IMR-90 (cell line): ENCODE measurements around the gene IL17D. TPM values are rescaled to one million over a fixed set of nuclear protein-coding genes. Genes with fewer than 3 reads are reported as not detected.

Experiments
- ATAC-seq: fragments of 200-7000 bp; cut with Tn5 transposase; 2 replicates; pipeline ENCODE4 v1.9.1; 2020; ENCODE audit warnings: low read depth, mild to moderate bottlenecking, moderate library complexity
- BruUV-seq: library from RNA; stranded (reverse); fragments of 400-500 nt; replicated peaks from 2 replicates; lab custom pipeline; 2021; lab: Mats Ljungman, UMichigan
- CTCF ChIA-PET: fragments of 300-600 bp; formaldehyde crosslinking; extraction: SDS; loops from one replicate; lab custom pipeline; 2021; ENCODE audit warnings: antibody characterized with exemption; lab: Yijun Ruan, JAX
- POLR2A ChIA-PET: fragments of 300-600 bp; sonication (Branson Sonifier 250); formaldehyde crosslinking; loops from one replicate; lab custom pipeline; 2022; ENCODE audit warnings: antibody characterized with exemption; ENCODE audit not compliant: unreplicated experiment; lab: Charles Lee
- DNase-seq: peaks from one replicate; pipeline ENCODE4 v3.0.0; 2013
- H2AFZ ChIP-seq: replicated peaks from 2 replicates; pipeline ENCODE3; 2013; ENCODE audit warnings: low read length, mild to moderate bottlenecking; ENCODE audit not compliant: poor library complexity
- H2AK5ac ChIP-seq: 2 replicates; pipeline ENCODE4 v1.6.1; 2013; ENCODE audit warnings: low read depth, low read length, inconsistent platforms
- H2AK9ac ChIP-seq: replicated peaks from 2 replicates; pipeline ENCODE3; 2013; ENCODE audit warnings: mild to moderate bottlenecking, low read depth, low read length, moderate library complexity; ENCODE audit not compliant: poor library complexity
- H2BK120ac ChIP-seq: 2 replicates; pipeline ENCODE4 v1.6.1; 2013; ENCODE audit warnings: low read depth, low read length, inconsistent platforms
- H2BK15ac ChIP-seq: 3 replicates; pipeline ENCODE4 v1.6.1; 2013; ENCODE audit warnings: low read depth, low read length, inconsistent platforms
- H2BK20ac ChIP-seq: 2 replicates; pipeline ENCODE4 v1.6.1; 2013; ENCODE audit warnings: low read depth, mild to moderate bottlenecking, inconsistent platforms, low read length, moderate library complexity
- H2BK5ac ChIP-seq: 2 replicates; pipeline ENCODE4 v1.6.1; 2013; ENCODE audit warnings: mild to moderate bottlenecking, low read depth, low read length, inconsistent platforms; ENCODE audit not compliant: poor library complexity, severe bottlenecking
- H3K14ac ChIP-seq: replicated peaks from 2 replicates; pipeline ENCODE4 v1.6.1; 2013; ENCODE audit warnings: low read depth, low read length, inconsistent platforms
- H3K18ac ChIP-seq: 2 replicates; pipeline ENCODE4 v1.6.1; 2013; ENCODE audit warnings: low read depth, low read length, control low read depth
- H3K23ac ChIP-seq: 2 replicates; pipeline ENCODE4 v1.6.1; 2013; ENCODE audit warnings: low read depth, low read length, inconsistent platforms
- H3K27ac ChIP-seq: 2 replicates; pipeline ENCODE4 v1.5.1; 2013; ENCODE audit warnings: mild to moderate bottlenecking, control low read depth, low read length; ENCODE audit not compliant: insufficient read depth
- H3K27me3 ChIP-seq: 2 replicates; pipeline ENCODE4 v1.6.1; 2013; ENCODE audit warnings: low read length; ENCODE audit not compliant: control insufficient read depth, insufficient read depth
- H3K36me3 ChIP-seq: 2 replicates; pipeline ENCODE4 v1.6.1; 2013; ENCODE audit warnings: low read length, mixed read lengths; ENCODE audit not compliant: control insufficient read depth, insufficient read depth
- H3K4ac ChIP-seq: 2 replicates; pipeline ENCODE4 v1.6.1; 2013; ENCODE audit warnings: low read depth, low read length, inconsistent platforms
- H3K4me1 ChIP-seq: 2 replicates; pipeline ENCODE4 v1.6.1; 2013; ENCODE audit warnings: low read length, mixed read lengths; ENCODE audit not compliant: control insufficient read depth, insufficient read depth
- H3K4me2 ChIP-seq: 2 replicates; pipeline ENCODE4 v1.6.1; 2013; ENCODE audit warnings: low read depth, mild to moderate bottlenecking, control low read depth, low read length, moderate library complexity
- H3K4me3 ChIP-seq: 2 replicates; pipeline ENCODE4 v1.5.1; 2013; ENCODE audit warnings: low read depth, mild to moderate bottlenecking, control low read depth, low read length, moderate library complexity; ENCODE audit not compliant: insufficient read depth
- H3K56ac ChIP-seq: 2 replicates; pipeline ENCODE4 v1.6.1; 2013; ENCODE audit warnings: low read length, inconsistent platforms; ENCODE audit not compliant: insufficient read depth; ENCODE audit errors: extremely low read depth
- H3K79me1 ChIP-seq, 2 experiments: 2 replicates each; pipeline ENCODE4 v1.6.1; 2013; ENCODE audit warnings: low read length in 2 of 2, inconsistent platforms in 1 of 2, low read depth in 1 of 2
- H3K9ac ChIP-seq: 2 replicates; pipeline ENCODE4 v1.6.1; 2013; ENCODE audit warnings: low read depth, low read length, control low read depth
- H3K9me1 ChIP-seq: 2 replicates; pipeline ENCODE4 v1.6.1; 2013; ENCODE audit warnings: low read length, inconsistent platforms; ENCODE audit not compliant: insufficient read depth
- H3K9me3 ChIP-seq: 2 replicates; pipeline ENCODE4 v1.6.1; 2013; ENCODE audit warnings: low read length; ENCODE audit not compliant: control insufficient read depth, insufficient read depth
- H4K20me1 ChIP-seq: 2 replicates; pipeline ENCODE4 v1.6.1; 2013; ENCODE audit warnings: low read length, inconsistent platforms; ENCODE audit not compliant: insufficient read depth
- H4K5ac ChIP-seq: 2 replicates; pipeline ENCODE4 v1.6.1; 2013; ENCODE audit warnings: mild to moderate bottlenecking, low read depth, low read length, control low read depth
- H4K8ac ChIP-seq, 2 experiments: 2 replicates each; pipeline ENCODE4 v1.6.1; 2013; ENCODE audit warnings: low read depth in 2 of 2, low read length in 2 of 2, control low read depth in 1 of 2, inconsistent platforms in 1 of 2
- H4K91ac ChIP-seq: 2 replicates; pipeline ENCODE4 v1.6.1; 2013; ENCODE audit warnings: low read depth, low read length, inconsistent platforms; ENCODE audit not compliant: insufficient read depth
- BHLHE40 ChIP-seq: fragments of 150-350 bp; IDR thresholded peaks from 2 replicates; pipeline ENCODE4 v1.6.1; 2016; ENCODE audit warnings: mild to moderate bottlenecking, low read depth, low read length
- CHD1 ChIP-seq: IDR thresholded peaks from 2 replicates; pipeline ENCODE4 v1.6.1; 2012; ENCODE audit warnings: low read depth, low read length, improper control_type of control experiment
- FOS ChIP-seq: fragments of 150-350 bp; IDR thresholded peaks from 2 replicates; pipeline ENCODE4 v1.6.1; 2016; ENCODE audit warnings: low read depth, low read length
- MXI1 ChIP-seq: IDR thresholded peaks from 2 replicates; pipeline ENCODE4 v1.6.1; 2012; ENCODE audit warnings: low read depth, mild to moderate bottlenecking, low read length, moderate library complexity, borderline replicate concordance
- NFE2L2 ChIP-seq: fragments of 150-350 bp; IDR thresholded peaks from 2 replicates; pipeline ENCODE4 v1.6.1; 2016; ENCODE audit warnings: low read depth, mild to moderate bottlenecking, low read length
- POLR2A ChIP-seq: IDR thresholded peaks from 2 replicates; pipeline ENCODE4 v1.6.1; 2012; ENCODE audit warnings: mild to moderate bottlenecking, low read depth, low read length
- RFX5 ChIP-seq: IDR thresholded peaks from 2 replicates; pipeline ENCODE4 v1.8.0; 2012; ENCODE audit warnings: low read depth, mild to moderate bottlenecking, low read length, moderate library complexity
- USF2 ChIP-seq: fragments of 150-350 bp; IDR thresholded peaks from 2 replicates; pipeline ENCODE4 v1.6.1; 2017; ENCODE audit warnings: mild to moderate bottlenecking, antibody characterized with exemption, low read length, low read depth
- WGBS, 2 experiments: methylation state at CpG; one replicate each; pipeline versions ENCODE4 v1.1.5 to v1.1.7; 2013; ENCODE audit warnings: missing lambda C conversion rate in 2 of 2; ENCODE audit not compliant: insufficient read length in 1 of 2; ENCODE audit errors: extremely low coverage in 2 of 2; 5-methylcytosine and 5-hydroxymethylcytosine counted together
- dilution Hi-C: fragments of 300-500 bp; cut with HindIII; formaldehyde crosslinking; loops from one replicate; pipeline ENCODE4 v1.14.3; 2018; ENCODE audit warnings: low sequenced_read_pairs; ENCODE audit not compliant: unreplicated experiment
- in situ Hi-C: fragments of 300-500 bp; cut with MboI; formaldehyde crosslinking; loops from 3 replicates; pipeline ENCODE4 v1.14.3; 2019; ENCODE audit warnings: low sequenced_read_pairs, inconsistent platforms, mixed read lengths
- intact Hi-C: fragments of 100-400 bp; cut with micrococcal nuclease; formaldehyde crosslinking; loops from 2 replicates; pipeline ENCODE4 v1.10.0; 2022
- polyA plus RNA-seq, 3 experiments: library from polyadenylated mRNA; depleted of rRNA; stranded (reverse); fragments of >200 nt; gene quantifications; 2 replicates each; pipeline ENCODE4 v1.2.3, GENCODE V29; 2012; ENCODE audit warnings: low replicate concordance in 1 of 3
- total RNA-seq: library from RNA; depleted of rRNA; stranded (reverse); fragments of >200 nt; gene quantifications from 2 replicates; pipeline ENCODE4 v1.2.3, GENCODE V29; 2012

IL17D gene
- total and polyA plus RNA-seq, 2 of the 4 experiments (the other 2 are of a cell fraction): 0.72 to 1.4 TPM

- no peak overlapping the region for H3K56ac ChIP-seq
- DNase-seq (no peak), ATAC-seq (no peak)
- no peak overlapping the region for H2BK20ac ChIP-seq
- no peak overlapping the region for H3K4me3 ChIP-seq
- intact Hi-C loops: no loop called here
- BruUV-seq: no TSS peak
- H2AK5ac ChIP-seq: no peak overlapping the region
- no peaks in the 10 kb centered on the region for H3K9me3 ChIP-seq
- no peak overlapping the region for H4K8ac ChIP-seq
- H3K18ac ChIP-seq: no peak overlapping the region
- peaks cover 2% of the 10 kb centered on the region; the same call in 1 of the 2 replicates for H3K36me3 ChIP-seq
- no peak overlapping the region for H3K27ac ChIP-seq
- no CpG with 5 or more reads among the region's 2 CpGs for WGBS, 2 experiments
- CTCF ChIA-PET: no interaction called here
- H3K27me3 ChIP-seq: no peaks in the 10 kb centered on the region
- no peak for TF ChIP-seq CHD1
- no peak for TF ChIP-seq MXI1
- no peak for TF ChIP-seq NFE2L2
- no peak for TF ChIP-seq BHLHE40
- no peak for TF ChIP-seq RFX5
- TF ChIP-seq FOS: no peak
- no peak for TF ChIP-seq POLR2A
- no peak for TF ChIP-seq USF2
- H4K20me1 ChIP-seq: no peaks in the 10 kb centered on the region
- no peak overlapping the region for H3K9ac ChIP-seq
- dilution Hi-C loops: no loop called here
- no peak overlapping the region for H3K4ac ChIP-seq
- H2BK15ac ChIP-seq: no peak overlapping the region
- in situ Hi-C loops: no loop called here
- POLR2A ChIA-PET: no interaction called here
- H3K9me1 ChIP-seq: no peaks in the 10 kb centered on the region; the same call in 1 of the 2 replicates
- H3K4me2 ChIP-seq: no peak overlapping the region
- H3K4me1 ChIP-seq: peaks cover under 1% of the 10 kb centered on the region; the same call in 1 of the 2 replicates
- no peak overlapping the region for H4K91ac ChIP-seq
- no peak overlapping the region for H2AK9ac ChIP-seq
- no peak overlapping the region for H2BK120ac ChIP-seq
- H2BK5ac ChIP-seq: no peak overlapping the region
- no peak overlapping the region for H2AFZ ChIP-seq
- H4K5ac ChIP-seq: no peak overlapping the region
- no peak overlapping the region for H3K14ac ChIP-seq
- H3K79me1 ChIP-seq: peaks cover 7 to 8% of the 10 kb centered on the region in 2 experiments
- H3K23ac ChIP-seq: no peak overlapping the region
Measured at GRCh38 chr13:20767309-20767943, 63.9 kb downstream of the IL17D start.
